NCI-H748 (cell line): Measurements from ENCODE around the gene PPP1R13B.
A peak's percentile ranks its signal among the peaks of the same experiment; 100 is the strongest.

Source experiments
- DNase-seq: peaks from one replicate; lab custom pipeline; 2025; ENCODE audit not compliant: unreplicated experiment; lab: John Stamatoyannopoulos, UW

Gene PPP1R13B

DNA sequence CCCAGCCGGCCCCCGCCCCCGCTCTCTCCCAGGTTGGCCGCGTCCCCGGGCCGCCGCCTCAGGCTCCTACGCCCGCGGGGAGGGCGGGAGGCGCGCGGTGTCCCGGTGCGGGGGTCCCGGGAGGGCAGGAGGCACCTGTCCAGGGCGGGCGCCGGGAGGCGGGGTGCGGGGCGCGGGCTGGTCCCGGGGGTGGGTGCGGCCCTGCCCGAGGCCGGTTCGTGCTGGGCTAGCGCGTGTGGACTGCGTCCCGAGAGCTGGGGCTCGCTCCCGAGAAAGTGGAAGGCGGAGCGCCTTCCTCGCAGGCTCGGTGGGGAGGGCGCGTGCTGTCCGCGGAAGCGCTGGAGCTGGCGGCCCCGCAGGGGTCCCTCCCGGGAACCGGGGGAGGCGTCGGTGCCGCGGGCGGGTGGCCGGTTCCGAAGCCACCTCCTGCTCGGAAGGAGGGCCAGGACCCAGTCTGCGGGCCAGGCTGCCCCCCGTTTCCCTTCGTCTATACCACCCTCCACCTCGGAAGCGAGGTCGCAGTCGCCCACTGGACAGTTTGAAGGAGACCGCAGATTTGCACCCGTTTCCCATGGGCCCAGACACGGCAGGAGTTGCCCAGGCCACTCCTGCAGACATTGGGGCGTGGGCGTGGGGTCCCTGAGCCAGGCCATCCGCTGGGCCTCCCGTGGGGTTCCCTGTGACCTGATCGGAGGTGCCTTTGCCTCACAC lies 131.1 kb downstream of the PPP1R13B start:
- DNase-seq = peak; percentile 48

DNA sequence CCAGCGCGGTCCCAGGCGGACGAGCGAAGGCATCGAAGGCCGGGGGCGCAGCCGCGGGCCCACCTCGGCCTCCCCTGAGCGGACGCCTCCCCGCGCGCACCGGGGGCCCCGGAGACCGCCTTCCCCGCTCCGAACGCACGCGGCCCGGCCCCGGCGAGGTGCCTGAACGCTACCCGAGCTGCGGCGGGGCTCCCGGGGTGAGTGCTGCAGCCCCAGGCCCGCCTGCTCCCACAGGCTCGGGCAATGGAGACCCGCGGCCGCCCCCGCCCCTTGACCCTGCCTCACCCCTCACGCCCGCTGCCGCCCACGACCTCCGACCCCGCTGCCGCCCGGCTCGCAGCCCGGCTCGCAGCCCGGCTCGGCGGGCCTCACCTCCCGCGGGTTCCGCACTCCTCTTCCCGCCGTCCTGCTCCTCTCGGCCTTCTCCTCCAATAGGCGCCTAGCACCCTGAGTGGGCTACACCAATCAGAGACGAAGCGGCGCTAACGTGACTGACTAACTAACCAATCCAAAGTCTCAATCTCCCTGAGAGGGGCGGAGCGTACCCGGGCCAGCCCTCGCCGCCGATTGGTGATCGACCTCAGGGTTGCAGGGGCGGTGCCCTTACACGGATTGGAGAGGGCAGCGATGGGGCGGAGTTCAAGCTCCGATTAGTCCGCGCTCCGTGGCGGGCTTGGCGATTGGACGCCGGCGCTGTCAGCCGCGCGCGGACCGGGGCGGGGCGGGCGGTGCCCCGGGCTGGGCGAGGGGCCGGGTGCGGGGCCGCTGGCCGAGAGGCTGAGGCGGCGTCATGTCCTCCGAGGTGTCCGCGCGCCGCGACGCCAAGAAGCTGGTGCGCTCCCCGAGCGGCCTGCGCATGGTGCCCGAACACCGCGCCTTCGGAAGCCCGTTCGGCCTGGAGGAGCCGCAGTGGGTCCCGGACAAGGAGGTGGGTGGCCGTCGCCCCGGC lies 132.0 kb downstream of the PPP1R13B start, which contains the start of the genes XRCC3 and ZFYVE21:
Gene XRCC3 (minus strand): TSS at position 400 of the 949 bp plus-strand sequence. CDS start 4,364 bp downstream, outside the sequence.
Gene ZFYVE21 (plus strand): TSS at position 759 of the 949 bp plus-strand sequence. CDS start 32 bp downstream, at position 791.
- peak; percentile 100 for DNase-seq

DNA sequence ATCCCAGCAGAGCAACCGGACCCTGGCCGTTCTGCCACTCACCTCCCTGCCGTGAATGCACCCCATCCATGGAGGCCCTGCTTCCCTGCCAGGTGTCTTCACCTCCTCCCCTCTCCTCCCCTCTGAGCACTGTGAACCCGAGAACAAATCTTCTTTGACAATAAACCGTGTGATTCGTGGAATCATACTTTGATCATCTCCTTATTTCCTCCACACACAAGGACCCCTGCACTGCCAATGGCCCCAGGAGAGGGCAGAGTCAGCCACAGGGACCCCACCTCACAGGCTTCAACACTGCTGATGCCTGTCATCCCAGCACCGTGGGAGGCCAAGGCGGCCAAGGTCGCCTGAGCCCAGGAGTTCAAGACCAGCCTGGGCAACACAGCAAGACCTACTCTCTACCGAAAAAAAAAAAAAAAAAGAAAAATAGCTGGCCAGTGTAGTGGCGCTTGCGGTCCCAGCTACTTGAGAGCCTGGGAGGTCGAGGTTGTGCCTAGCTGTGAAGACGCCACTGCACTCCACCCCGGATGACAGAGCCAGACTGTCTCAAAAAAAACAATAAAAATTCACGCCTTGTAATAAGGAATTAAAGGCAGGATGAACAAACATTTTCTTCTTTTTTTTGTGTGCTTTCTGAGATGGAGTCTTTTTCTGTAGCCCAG lies 133.2 kb downstream of the PPP1R13B start:
- DNase-seq = no peak

DNA sequence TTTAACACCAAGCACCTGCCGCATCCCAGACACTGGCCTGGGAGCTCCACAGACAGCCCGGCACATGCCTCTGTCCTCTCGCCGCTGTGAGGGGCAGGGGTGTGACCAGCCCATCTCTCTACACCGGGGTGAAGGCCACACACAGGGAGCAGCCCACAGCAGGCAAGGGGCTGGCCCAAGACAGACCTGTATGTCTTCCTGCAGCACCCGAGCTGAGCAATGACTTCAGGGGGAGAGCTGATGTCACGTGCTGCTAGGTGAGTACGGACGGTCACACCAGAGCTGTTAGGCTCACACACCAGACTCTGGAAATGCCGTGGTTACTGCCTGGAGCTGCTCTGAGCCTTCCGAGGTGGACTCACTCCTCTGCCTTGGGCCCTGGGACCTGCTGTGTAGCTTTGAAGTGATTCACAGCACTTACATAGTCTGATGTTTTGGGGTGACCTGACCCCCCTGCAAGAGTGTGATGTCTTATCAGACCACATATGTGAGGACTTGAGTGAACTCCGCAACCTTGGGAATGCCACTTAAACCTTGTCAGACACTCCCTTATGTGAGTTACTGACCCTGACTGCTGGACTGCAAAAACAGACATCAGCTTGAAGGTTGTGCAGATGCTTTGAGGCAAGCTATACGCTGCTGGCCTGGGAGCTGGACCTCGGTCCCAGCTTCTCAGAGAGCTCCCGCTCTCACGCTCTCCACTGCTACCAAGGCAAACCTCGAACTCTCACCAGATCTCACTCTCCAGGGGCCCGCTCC lies 133.9 kb downstream of the PPP1R13B start:
- no peak for DNase-seq

DNA sequence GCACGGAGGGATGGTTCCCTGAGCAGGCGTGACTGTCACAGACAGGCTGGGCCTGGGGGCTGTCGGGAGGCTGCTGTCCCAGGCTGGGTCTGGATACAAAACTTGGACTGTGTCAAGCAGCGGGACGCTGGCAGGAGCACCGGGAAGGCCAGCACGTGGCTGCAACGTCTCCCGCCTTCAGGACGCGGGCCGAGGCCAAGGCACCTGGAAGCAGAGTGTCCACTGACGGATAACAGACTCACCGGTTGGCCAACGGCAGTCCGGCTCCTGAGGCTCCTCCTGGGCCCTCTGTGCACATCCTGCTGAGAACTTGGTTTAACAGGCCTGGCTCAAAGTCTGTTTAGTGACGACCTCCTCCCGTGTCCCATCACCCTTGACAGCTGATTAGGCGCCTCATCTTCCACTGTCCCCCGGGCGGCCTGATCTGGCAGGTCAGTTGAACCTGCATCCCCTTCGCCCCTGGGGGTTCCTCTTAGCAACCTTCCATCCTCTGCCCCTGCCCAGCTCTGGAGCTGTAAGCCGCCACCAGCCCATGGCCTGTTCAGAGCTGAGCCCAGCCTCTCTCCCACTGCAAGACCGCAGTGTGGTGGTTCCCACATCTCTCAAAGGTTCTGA lies 134.6 kb downstream of the PPP1R13B start:
- DNase-seq = no peak

DNA sequence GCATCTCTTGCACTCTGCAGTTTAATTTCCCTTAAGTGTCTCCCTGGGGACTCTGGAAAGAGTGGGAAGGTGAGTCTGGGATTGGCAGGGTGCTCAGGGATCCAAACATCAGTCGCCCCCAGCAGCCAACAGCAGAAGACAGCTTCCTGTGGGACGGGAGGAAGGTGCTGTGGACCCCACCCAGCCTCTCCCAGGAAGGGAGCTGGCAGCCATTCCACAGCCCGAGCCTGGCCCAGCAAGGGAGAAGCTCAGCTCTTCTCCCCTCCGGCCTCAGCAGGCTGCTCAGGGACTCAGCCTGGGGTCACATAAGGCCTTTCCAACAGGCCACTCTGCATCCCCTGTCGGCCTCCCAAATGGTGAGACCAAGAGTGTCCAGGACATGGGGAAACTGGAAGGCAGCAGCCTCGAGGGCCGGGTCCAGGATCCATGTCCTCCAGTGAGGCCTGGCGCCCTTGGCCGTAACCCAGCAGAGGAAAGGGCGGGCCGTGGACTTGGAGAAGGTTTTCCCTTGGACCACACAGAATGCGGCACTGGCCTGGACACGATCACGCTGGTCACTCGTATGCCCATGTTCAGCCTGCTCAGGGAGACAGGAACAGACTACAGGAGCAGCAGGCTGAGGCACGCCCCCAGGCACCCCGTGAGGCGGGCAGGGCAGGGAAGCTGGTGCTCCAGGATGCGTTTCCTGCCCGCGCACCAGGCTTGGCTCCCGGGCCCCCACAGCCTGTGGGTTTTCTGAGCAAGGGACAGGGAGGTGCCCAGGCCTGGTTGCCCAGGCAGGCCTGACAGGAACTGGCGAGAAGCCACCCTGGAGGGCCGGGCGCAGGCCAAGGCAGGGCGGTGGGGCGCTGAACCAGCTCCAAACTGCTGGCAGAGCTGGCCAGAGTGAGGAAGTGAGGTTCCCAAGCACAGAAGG lies 135.6 kb downstream of the PPP1R13B start:
- peak; percentile 38 for DNase-seq

DNA sequence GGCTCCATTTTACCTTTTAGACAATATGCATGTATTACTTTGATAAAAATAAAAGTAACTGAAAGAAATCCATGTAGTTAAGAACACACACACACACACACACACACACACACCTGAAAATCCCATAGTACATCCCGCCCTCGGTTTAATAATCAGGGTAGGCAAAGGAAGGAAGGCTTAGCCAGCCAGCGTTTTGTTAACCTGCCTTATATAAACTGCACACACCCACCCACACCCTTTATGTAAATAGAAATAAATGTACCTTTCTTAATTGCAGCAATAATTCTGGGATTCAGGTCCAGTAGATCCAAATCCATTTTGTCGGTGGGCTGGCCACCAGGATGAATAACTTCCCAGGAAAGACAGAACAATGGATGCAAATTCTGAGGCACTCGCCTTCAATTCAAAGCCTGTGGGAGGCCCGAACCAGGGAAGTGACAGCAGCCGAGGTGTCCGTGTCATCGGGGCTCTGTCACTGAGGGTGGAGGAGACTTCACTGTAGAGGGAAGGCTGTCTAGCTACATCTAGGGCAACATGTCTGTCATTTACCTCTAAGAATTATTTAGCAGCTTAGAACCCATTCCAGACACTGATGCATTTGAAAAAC lies 136.5 kb downstream of the PPP1R13B start:
- peak; percentile 75 for DNase-seq

DNA sequence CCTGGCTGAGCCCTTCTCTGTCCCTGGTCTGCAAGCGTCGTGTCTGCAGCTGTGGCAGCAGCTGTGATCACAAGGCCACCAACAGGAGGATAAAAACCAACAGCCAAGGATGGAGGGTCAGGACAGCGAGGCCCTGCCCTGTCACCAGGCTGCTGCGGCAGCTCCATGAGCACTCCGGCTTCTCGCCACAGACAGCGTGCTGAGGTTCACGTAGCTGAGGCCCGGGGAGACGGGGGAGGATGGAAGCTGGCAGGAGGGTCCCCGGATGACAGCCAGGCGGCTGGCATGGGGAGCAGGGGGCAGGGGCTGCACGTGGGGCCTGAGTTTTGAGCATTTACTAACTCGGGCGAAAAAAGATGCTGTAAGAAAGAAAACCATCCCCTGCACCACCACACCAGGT lies 137.6 kb downstream of the PPP1R13B start:
- DNase-seq = no peak

DNA sequence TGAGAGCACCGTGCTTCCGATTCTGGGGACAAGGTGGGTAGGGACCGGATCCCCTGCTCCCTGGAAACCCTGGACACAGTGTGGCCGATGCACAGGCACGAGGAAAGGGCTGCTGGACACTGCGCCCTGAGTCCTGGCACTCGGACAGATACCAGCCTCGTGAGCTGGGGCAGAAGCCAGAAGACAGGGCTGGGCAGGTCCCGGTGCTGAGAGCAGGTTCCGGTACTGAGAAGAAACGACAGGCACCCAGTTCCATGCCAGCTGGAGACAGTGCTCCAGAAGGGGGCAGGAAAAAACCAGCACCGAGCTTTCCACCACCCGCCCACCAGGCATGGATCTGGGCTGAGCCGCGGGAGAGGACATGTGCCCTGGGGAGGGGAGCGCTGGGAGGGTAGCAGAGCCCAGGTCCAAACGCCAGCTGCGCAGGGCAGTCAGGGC lies 138.6 kb downstream of the PPP1R13B start:
- no peak for DNase-seq

DNA sequence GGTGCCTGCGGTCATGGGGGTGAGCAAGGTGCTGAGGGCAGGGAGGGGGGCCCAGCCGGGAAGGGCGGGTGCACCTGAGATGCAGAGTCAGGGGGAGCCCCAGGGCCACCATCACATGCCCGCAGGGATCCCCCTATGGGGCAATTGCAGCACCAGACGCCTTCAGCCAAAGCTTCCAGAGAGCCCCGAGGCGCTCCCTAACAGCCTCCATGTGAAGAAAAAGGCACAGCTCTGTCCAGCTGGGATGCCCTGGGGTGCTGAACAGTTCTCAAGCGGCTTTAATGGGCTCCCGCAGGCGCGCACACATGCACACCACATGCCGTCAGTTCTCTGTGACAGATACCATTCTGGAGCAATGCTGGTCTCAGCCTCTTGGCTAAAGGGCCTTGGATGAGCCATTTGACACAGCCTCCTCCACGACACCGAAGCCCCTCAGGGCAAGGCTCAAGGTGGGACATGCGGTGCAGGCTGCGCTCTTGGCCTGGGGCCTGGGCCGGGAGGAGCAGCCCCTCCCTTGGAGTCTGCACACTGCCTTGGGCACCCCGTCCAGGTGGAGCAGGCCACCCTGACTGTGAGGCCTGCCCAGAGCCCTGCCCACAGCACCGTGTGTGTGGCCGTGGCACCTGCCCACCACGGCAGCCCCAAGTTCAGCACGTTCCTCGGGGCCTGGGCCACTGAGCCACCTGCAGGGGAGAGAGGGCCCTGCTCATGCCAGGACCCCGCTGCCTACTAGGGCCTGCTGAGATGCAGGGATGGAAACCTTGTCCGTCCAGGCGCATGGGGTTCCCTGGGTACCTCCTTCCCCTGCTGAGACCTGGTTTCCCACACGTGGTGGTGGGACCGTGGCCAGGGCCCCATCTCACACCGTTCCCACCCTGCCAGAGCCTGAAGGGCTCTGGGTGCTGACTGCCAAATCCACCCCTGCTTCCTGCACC lies 139.8 kb downstream of the PPP1R13B start:
- DNase-seq = no peak

DNA sequence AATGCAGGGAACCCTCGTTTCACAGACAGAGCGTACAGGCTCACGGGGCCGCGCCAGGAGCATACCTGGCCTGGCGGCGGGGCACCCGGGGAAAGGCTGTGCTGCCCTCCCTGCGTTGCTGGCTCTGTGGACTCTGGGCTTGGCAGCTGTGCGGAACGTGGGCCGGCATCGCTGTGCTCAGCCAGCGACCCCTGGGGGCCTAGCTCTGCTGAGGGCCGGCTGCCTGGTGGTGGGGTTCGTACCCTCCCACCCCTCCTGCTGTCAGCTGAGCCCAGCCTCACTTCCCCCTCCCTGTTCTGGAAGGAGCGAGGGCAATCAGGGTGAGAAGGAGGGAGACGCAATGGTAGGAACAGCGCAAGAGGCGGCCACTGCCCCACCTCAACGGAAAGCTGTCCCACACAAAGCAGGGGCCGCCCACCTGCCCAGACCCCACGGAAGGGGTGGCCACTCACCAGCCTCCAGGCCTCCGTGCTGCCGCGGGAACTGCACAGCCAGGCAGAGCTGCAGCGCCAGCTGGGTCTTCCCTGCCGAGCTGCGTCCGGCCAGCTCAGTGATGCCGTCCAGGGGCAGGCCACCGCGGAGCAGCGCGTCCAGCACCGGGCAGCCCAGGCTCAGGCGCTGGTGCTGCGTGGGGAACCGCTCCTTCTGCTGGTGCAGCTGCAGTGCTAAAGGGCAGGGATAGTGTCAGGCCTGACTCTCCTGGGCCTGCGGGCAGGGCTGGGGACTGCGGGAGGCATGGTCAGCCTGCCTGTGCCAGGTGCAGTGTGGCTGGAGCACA lies 140.6 kb downstream of the PPP1R13B start:
- DNase-seq = no peak

DNA sequence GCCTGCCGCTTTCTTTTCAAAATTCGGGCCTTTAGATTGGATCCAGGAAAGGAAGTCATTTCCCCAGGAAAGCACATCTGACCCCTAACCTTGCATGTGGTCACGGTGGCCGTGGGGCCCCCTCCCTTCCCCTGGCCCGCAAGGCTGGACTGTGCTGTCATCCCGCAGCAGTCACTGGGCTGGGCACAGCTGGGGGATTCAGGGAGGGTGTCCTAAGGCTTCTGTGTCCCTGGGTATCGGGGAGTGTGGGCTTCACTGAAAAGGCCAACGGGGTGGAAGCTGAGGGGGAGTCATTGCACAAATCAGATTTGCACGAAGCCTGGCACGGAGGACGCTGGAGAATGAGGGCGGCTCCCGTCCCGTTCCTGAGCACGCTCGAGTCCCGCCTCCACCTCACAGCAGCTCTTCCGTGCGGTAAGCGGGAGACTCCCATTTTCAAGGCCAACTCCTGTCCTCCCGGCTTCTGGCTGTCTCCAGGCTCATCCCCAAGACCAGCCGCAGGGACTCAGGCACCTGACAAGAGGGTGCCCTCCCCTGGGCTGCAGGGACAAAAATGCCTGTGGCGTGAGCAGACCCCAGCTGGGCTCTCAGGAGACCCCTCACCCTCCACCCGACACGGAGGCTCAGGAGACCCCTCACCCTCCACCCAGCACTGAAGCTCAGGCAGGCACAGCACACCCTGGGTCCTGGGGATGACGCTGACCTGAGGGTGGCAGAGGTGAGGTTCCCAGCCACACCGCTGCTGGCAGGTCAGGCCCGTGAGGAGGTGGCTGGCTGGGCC lies 141.7 kb downstream of the PPP1R13B start:
- no peak for DNase-seq

DNA sequence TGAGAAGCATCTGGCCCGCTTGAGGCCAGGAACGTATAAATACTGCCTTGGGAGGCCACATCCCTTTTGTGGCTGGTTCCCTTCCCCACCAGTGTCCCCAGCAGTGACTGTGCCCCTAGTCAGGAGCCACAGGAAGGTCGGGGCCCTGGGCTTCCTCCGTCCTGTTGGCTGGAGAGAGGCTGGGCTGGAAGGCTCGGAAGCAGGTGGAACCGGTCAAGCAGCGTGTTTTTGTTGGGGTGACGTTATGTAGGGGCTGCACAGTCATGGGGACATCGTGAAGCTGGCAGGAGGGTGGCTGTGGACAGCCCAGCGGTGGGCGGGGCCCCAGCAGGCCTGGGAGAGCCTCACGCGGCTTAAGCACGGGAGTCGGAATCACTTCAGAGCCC lies 142.3 kb downstream of the PPP1R13B start:
- no peak for DNase-seq

DNA sequence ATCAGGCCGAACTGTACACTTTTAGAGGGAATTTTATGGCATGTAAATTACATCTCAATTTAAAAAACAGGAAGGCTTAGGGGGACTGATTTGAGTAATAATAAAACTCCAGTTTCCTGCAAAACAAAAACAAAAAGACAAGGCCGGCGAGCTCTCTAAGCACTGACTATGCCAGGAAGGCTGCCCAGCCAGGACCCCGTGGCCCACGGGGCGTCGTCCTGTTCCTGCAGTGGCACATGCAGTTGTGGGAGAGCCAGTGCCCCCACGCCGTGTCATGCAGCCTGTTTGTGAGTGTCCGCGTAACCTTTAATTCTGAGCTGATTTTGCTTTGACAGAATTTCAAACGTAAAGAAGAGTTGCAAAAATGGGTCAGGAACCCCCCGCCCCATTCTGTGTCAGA lies 142.7 kb downstream of the PPP1R13B start:
- no peak for DNase-seq

DNA sequence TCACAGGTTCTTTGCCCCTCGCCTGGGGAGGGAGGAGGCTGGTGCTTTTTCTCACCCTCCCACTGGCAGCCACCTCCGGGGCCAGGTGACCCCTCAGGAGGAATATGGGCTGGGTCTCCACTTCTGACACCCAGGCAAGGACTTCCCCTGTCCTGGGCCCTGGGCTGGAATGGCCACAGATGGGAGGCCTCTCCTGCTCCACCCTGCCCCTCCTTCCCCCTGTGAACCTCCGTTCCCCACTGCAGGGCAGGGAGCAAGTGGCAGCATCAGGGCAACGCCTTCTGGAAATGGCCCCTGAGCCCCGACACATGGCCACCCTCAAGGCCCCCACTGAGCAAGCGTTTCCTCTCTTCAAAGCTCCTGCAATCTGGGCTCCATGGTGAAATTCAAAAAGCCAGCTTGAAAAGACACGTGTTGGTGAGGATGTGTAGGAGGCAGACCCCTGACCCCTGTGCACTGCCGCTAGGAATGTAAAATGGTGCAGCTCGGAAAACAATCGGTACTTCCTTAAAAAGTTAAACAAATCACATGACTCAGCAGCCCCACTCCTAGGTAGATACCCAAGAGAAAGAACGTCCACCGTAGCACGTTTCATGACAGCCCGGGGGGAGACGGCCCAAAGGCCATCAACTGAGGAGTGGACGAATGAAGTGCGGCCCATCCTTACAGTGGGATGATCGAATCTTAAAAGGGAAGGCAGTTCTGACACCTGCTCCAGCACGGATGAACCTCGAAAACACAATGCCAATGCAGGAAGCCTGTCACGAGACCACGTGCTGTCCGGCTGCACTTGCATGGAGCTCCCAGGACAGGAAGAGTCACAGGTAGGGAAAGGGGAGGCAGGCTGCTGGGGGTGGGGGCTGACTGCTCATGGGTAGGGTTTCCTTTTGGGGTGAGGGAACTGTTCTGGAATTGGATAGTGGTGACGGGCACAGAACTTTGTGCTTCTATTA lies 143.7 kb downstream of the PPP1R13B start:
- DNase-seq = no peak
